Astrocyte of the spinal cord (primary cell): ENCODE measurements around the gene DNER.
"Not testable (repeated sequence)": the region's sequence is repeated elsewhere in the genome, so short reads cannot be mapped to it uniquely, and the experiment has no call there.

ENCODE experiments used
- DNase-seq: peaks from one replicate; pipeline ENCODE4 v3.0.0; 2011; ENCODE audit warnings: low read depth, low spot score
- H3K4me3 ChIP-seq: 2 replicates; pipeline ENCODE4 v1.5.1; 2011; ENCODE audit warnings: low read depth, mild to moderate bottlenecking, low read length, moderate library complexity
- CTCF ChIP-seq: IDR thresholded peaks from 2 replicates; pipeline ENCODE4 v1.5.1; 2012; ENCODE audit warnings: low read depth, mild to moderate bottlenecking, low read length, inconsistent platforms
- in situ Hi-C: cut with HindIII; loops from 2 replicates; pipeline ENCODE4 v1.10.0; 2017; ENCODE audit warnings: low sequenced_read_pairs

Gene DNER

GRCh38 chr2:229701716-229702115 is 12.6 kb downstream of the DNER start:
- TF ChIP-seq CTCF: no peak
- in situ Hi-C loops: no loop called here
- H3K4me3 ChIP-seq: no peak overlapping the region
- no peak for DNase-seq

DNA sequence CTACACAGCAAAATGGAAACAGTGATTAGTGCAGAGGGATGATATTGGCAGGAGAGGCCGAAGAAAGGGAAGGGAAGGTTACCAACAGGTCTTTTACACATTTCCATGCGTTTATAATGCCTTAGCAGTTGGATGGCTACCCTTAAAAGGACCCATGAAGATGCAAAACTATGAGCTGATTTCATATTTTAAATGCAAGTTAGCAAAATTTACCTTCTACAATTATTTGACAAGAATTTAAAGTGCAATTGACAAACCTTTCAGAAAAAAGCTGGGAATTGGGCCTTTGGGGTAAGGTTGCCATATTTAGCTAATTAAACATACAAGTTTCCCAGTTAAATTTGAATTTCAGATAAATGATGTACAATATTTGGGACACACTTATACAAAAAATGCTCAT is 13.3 kb downstream of the DNER start:
- in situ Hi-C loops: no loop called here
- DNase-seq: no peak
- TF ChIP-seq CTCF: no peak
- H3K4me3 ChIP-seq: no peak overlapping the region

DNA sequence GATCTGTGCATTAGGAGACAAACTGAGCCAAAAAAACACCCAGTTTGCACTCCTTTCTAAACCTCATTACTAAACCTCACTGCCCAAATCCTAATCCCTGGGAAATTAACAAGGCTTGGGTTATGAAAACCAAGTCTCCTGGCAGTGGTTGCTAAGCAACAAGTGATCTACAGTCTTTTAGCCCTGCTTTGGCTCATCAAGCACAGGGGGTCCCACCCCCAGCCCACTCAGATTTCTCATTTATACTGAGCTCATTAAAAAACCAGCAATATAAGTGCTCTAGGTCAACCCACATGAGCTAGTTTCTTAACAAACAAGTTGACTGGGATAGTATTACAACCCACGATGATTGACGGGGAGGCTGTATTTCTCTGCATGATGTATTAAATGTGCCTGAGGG is 18.4 kb downstream of the DNER start:
- DNase-seq: no peak
- no peak overlapping the region for H3K4me3 ChIP-seq
- in situ Hi-C loops: no loop called here
- no peak for TF ChIP-seq CTCF

- DNase-seq, in situ Hi-C loops, H3K4me3 ChIP-seq: not testable (repeated sequence)
These were observed 20.5 kb downstream of the DNER start for GRCh38 chr2:229693845-229694244.

DNA sequence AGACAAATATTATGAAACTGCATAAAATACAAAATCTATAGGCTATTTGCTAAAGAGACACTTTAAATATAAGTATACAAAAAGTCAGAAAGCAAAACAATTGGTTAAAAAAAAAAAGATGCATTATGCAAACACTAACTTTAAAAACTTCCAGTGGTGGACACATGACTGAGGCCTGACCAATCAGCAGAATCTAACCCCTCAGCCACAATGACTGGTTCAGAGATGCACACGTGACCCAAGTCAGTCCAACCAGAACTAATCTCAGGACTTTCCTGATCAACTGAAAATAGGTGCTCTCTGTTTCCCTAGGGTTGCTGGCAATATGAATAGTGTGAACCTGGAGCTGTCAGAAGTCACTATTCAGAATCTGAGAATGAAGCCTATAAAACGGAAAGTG is 22.7 kb downstream of the DNER start:
- no peak for TF ChIP-seq CTCF
- H3K4me3 ChIP-seq: no peak overlapping the region
- no peak for DNase-seq
- in situ Hi-C loops: no loop called here

GRCh38 chr2:229689307-229689839 is 25.0 kb downstream of the DNER start:
- no peak for DNase-seq
- in situ Hi-C loops: no loop called here
- no peak overlapping the region for H3K4me3 ChIP-seq
- no peak for TF ChIP-seq CTCF

DNA sequence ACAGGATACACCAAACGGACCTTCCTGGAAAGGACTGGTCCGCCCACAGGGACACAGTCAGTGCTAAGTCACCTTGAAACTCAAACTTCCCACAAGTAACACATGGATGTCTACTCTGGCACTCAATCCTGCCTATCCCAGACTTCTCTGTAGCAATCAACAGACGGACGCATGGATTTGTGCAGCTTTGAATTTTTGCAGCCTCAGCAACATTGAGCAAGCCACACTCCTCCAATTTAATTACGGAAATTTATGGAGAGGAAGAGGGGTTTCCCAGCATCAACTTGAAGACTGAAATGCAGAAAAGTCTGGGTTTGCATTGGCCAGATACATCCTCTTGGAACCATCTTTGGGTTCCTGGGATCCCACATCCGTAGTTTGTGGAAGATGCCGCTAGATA is 26.2 kb downstream of the DNER start:
- DNase-seq: no peak
- in situ Hi-C loops: no loop called here
- no peak overlapping the region for H3K4me3 ChIP-seq
- TF ChIP-seq CTCF: no peak
